HG03103 (cell line): ENCODE measurements around the gene DNAH11.
"Not testable (repeated sequence)": the region's sequence is repeated elsewhere in the genome, so short reads cannot be mapped to it uniquely, and the experiment has no call there.

Source experiments
- ATAC-seq: cut with Tn5 transposase; IDR thresholded peaks from one replicate; pipeline ENCODE4 v1.9.1; 2021; ENCODE audit warnings: low read depth; ENCODE audit not compliant: unreplicated experiment

The DNAH11 gene, protein sequence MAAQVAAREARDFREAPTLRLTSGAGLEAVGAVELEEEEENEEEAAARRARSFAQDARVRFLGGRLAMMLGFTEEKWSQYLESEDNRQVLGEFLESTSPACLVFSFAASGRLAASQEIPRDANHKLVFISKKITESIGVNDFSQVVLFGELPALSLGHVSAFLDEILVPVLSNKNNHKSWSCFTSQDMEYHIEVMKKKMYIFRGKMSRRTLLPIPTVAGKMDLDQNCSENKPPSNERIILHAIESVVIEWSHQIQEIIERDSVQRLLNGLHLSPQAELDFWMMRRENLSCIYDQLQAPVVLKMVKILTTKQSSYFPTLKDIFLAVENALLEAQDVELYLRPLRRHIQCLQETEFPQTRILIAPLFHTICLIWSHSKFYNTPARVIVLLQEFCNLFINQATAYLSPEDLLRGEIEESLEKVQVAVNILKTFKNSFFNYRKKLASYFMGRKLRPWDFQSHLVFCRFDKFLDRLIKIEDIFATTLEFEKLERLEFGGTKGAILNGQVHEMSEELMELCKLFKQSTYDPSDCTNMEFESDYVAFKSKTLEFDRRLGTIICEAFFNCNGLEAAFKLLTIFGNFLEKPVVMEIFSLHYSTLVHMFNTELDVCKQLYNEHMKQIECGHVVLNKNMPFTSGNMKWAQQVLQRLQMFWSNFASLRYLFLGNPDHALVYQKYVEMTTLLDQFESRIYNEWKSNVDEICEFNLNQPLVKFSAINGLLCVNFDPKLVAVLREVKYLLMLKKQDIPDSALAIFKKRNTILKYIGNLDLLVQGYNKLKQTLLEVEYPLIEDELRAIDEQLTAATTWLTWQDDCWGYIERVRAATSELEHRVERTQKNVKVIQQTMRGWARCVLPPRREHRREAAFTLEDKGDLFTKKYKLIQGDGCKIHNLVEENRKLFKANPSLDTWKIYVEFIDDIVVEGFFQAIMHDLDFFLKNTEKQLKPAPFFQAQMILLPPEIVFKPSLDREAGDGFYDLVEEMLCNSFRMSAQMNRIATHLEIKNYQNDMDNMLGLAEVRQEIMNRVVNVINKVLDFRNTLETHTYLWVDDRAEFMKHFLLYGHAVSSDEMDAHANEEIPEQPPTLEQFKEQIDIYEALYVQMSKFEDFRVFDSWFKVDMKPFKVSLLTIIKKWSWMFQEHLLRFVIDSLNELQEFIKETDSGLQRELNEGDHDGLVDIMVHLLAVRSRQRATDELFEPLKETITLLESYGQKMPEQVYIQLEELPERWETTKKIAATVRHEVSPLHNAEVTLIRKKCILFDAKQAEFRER (N-terminal part only)

DNA sequence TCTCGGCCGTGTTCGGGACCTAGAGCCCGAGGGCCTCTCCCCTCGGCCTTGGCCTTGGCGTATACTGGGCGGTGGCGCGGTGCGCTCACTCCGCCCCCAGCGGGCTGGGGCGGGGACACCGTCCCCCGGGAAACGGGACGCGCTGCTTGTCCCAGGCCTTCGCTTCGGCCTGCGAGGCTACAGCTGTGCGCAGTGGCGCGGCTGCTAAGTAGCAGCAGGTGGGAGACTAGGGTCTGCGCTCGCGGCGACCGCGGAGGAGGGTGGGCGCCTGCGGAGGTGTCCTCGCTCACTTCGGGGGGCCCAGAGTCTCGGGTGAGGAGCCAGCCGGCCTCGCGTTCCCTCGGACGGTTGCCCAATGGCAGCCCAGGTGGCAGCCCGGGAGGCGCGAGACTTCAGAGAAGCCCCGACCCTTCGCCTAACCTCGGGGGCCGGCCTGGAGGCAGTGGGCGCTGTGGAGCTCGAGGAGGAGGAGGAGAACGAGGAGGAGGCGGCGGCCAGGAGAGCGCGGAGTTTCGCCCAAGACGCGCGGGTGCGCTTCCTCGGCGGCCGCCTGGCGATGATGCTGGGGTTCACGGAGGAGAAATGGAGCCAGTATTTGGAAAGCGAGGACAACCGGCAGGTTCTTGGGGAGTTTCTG, at the start of gene DNAH11:
Gene DNAH11 (plus strand): TSS at position 149 of the 637 bp plus-strand sequence. CDS start 207 bp downstream, at position 356.
- ATAC-seq: peak; percentile 82

DNA sequence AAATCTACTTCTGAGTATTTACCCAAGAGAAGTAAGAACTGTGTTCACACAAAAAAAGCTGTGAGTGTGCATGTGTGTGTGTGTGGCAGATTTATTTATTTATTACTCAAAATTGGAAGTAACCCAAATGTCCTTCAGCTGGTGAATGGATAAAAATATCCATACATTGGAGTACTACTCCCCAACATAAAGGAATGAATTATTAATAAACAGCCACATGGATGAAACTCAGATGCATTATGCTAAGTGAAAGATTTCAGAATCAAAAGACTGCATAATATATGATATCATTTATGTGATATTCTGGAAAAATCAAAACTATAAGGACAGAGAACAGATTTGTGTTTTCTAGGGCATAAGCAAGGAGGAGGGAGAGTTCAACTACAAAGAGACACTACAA, 47.1 kb upstream of the DNAH11 start:
- ATAC-seq: no peak

DNA sequence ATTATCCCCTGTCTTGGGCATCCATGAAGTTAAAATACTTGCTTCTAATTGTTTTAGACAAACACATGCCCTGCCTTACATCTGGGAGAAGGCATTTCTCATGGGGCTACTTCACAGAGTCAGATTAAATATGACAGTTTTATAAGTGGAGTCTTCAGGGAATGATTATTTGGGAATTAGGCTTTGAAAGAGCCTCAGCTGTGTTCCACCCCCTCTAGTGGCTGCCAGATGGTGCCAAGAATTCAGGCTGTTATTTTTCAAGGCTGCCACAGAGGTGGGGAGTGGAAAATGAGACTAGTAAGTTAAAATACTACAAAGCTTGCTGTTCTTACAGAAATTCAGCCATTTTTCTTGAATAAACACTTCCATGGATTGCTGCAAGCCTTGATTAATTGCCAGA, 45.8 kb upstream of the DNAH11 start:
- no peak for ATAC-seq

DNA sequence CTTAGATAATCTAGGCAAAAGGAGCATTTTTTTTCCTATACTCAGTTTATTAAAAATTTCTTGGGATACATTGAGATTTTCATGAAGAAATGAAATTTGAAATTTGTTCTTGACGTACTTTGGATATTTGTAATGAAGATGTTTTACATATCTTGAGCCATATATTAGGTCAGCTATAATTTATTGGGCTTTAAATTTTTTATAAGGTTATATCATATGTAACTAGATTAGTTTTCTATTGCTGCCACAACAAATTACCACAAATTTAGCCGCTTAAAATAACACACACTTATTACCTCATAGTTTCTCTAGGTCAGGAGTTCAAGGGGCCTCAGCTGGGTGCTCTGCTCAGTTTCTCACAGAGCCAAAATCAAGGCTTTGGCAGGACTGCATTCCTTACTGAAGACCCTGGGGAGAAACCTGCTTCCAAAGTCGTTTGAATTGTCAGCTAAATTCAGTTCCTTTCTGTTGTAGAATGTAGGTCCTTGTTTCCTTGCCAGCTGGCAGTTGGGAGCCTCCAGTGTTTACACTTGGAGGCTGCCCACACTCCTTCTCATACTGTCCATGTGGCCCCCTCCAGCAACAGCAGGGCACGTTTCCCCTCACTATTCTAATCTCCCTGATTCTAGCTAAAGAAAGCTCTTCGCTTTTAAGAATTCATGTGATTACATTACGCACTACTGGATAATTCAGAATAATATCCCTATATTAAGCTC, 42.6 kb upstream of the DNAH11 start:
- ATAC-seq: no peak

DNA sequence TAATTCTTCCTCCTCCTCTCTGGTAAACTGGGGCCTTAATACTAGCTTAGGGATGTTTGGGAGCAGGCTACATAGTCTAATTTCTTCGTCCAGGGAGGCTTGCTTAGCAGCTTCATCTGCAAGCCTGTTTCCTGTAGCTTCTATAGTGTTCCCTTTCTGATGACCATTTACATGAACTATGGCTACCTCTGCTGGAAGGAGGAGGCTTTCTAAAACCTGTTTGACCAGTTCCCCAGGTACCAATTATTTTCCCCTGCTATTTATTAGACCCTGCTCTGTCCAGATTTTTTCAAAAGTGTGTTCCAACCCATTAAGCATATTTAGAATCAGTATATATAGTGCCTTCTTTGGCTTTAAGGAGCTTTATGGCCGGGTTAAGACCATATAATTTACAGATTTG, 38.8 kb upstream of the DNAH11 start:
- ATAC-seq: no peak

DNA sequence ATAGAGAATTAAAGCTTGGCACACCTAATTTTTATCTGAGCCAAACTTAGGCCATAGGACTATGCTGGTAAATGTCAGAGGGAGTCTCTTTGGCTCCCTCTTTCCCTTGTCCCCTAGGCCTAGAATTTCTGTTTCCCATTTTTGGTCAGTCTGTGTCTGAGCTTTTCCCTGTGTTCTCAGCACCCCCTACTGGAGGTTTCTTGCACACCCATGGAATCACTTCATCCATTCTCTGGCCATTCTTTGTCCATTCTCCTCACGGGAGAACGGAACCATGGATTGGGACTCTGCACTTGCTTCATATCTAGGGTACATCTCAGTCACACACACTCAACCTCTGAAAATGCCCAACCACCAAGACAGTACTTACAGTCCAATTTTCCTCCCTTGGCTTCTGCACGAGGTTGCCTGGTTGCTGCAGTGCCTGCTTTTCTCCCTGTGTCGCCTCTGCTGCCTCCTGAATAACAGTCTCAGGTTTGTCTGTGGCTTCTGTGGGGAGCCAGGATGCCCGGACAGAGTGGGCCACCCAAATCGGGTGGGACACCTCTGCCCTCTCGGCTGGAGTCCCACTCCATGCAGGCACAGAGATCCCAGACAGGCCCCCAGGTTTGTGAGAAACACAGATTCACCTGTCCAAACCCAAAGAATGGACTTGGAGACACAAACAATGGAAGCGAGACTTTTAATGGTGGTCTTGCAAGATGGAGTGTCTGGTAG, 35.1 kb upstream of the DNAH11 start:
- no peak for ATAC-seq

DNA sequence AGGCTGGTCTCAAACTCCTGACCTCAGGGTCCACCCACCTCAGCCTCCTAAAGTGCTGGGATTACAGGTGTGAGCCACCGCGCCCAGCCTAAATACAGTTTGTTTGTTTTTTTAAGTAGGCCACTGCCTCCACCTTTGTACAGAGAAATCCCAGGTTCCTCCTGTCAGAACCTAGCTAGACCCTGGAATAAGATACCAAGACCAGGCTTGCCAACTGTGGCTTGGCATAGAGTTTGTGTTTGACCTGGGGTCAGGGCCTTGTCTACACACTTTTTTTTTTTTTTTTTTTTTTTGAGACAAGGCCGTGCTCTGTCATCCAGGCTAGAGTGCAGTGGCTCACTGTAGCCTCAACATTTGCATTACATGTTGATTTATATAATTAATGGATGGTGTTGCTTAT, 34.3 kb upstream of the DNAH11 start:
- no peak for ATAC-seq

DNA sequence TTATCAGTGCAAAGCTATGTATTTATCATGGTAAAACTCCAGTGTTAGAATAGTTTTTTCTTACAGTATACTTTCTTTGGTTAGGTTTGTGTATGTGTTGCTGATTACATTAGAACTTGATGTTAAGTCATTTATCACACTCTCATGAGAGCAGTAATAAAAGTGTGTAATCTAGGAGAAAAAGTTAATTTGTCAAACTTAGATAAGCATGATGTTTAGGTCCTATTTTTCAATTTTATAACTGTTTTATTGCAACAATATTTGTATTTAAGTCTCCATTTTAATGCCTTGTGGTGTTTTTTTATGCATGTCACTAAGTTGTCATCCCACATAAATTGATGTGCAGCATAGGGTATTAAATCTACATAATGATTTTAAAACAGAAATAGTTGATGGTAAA, 28.8 kb upstream of the DNAH11 start:
- no peak for ATAC-seq

DNA sequence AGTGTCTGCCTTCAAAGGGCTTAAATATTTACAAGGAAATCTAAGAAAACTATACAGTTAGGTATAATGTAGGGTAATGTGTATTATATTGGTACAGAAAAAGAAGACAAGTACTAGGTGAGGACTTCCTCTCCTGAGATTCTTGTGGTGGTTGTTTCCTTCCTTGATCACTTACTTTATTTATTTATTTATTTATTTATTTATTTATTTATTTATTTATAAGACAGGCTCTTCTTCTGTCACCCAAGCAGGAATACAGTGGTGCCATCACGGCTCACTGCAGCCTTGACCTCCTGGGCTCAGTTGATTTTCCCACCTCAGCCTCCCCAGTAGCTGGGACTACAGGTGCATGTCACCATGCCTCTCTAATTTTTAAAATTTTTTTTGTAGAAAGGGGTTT, 18.2 kb upstream of the DNAH11 start:
- no peak for ATAC-seq

DNA sequence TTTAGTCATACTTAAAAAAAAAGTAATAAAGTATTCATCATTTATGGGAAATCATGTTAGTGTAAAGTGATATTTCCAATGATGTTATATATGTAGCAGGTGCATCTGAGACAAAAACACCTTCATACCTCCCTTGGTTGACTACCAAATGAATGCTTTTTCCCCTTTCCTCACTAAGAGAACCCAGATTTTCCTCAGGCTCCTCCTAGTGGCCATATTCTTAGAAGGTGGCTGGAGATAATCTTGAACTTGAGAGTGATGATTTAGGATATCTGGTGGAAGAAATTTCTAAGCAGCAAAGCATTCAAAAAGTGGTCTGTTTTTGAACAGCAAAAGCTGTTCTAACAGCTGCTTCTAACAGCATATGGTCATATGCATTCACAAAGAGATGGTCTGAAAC, 16.8 kb upstream of the DNAH11 start:
- ATAC-seq: no peak

DNA sequence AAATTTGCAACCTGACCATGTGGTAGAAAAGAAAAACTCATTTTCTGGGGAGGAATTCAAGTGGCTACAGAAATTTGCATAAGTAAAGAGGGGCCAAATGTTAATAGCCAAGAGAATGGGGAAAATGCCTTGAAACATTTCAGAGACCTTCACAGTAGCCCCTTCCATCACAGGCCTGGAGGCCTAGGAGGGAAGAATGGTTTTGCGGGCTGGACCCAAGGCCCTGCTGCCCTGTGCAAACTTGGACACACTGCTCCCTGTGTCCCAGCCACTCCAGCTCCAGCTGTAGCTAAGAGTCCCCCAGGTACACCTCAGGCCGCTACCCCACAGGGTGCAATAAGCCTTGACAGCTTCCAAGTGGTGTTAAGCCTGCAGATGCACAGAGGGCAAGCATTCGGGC, 16.4 kb upstream of the DNAH11 start:
- no peak for ATAC-seq

DNA sequence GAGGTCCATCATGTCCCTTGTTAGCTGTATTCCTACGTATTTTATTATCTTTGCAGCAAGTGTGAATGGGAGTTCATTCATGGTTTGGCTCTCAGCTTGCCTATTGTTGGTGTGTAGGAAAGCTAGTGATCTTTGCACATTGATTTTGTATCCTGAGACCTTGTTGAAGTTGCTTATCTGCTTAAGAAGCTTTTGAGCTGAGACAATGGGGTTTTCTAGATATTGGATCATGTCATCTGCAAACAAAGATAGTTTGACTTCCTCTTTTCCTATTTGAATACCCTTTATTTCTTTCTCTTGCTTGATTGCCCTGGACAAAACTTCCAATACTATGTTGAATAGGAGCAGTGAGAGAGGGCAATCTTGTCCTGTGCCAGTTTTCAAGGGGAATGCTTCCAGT, 10.4 kb upstream of the DNAH11 start:
- ATAC-seq: not testable (repeated sequence)

DNA sequence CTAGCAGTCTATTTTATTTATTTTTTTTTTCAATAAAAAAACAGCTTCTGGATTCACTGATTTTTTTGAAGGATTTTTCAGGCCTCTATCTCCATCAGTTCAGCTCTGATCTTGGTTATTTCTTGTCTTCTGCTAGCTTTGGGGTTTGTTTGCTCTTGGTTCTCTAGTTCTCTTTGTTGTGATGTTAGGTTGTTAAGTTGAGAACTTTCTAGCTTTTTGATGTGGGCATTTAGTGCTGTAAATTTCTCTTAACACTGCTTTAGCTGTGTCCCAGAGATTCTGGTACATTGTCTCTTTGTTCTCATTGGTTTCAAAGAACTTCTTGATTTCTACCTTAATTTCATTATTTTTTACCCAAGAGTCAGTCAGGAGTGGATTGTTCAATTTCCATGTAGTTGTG, 9.2 kb upstream of the DNAH11 start:
- not testable (repeated sequence) for ATAC-seq

DNA sequence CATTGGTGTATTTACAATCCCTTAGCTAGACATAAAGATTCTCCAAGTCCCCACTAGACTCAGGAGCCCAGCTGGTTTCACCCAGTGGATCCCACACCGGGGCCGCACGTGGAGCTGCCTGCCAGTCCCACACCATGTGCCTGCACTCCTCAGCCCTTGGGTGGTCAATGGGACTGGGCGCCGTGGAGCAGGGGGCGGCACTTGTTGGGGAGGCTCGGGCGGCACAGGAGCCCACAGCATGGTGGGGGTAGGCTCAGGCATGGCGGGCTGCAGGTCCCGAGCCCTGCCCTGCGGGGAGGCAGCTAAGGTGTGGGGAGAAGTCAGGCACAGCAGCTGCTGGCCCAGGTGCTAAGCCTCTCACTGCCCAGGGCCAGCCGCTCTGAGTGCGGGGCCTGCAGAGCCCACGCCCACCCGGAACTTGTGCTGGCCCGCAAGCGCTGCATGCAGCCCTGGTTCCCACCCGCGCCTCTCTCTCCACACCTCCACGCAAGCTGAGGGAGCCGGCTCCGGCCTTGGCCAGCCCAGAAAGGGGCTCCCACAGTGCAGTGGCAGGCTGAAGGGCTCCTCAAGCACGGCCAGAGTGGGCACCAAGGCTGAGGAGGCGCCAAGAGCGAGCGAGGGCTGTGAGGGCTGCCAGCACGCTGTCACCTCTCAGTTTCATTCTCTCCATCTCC, 6.3 kb upstream of the DNAH11 start:
- not testable (repeated sequence) for ATAC-seq

DNA sequence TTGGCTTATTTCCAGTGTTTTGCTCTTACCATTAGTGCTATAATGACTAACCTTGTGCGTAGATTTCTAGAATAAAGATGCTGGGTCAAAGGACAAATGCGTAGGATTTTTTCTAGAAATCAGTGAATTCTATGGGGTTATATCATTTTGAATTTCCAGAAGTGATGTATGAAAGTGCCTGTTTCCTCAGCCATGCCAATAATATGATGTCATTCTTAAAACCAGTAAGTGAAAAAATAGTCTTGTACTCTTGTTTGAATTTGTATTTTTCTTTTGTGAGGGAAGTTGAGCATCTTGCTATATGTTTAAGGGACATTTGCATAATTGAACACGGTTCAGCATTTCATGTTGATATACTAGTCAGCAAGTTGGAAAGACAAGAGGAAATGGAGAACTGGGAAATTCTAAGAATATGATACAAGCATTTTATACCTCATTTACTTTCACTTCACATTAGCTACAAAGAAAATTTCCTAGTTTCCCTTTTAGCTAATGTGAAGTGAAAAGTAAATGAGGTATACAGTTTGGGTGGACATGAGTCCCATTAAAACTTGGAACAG, 3.8 kb upstream of the DNAH11 start:
- no peak for ATAC-seq

DNA sequence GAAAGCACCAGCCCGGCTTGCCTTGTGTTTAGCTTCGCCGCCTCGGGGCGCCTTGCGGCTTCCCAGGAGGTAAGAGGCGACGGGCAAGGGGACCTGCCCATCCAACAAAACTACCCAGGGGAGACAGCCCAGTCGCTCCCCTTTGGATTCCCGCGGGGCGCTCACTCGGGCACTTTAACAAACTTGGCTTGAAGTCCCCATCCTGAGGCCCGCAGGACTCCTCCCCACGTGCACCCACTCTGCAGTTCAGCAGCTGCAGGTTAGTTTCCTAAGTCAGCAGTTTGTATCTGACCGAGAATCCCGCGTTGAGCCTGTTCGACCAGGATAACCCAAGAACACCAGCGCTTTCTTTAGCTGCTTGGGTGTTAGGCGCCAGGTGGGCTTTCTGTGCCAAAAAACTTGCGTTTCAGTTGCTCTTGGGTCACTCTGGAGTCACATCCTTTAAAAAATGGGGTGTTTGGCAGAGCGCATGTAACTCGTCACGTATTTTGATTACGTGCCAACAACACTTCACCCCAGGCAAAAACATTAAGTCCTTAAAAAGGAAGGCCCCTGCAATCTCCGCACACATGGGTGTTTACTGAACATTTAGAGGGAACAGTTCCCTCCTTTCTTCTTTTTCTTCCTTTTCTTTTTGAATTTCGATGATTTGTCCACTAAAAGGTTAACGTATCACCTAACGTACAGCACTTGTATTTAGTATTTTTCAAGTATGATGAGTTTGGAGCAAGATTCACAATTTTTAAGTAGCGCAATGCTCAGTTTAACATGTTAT, 876 bp downstream of the DNAH11 start:
- ATAC-seq: peak; percentile 12

DNA sequence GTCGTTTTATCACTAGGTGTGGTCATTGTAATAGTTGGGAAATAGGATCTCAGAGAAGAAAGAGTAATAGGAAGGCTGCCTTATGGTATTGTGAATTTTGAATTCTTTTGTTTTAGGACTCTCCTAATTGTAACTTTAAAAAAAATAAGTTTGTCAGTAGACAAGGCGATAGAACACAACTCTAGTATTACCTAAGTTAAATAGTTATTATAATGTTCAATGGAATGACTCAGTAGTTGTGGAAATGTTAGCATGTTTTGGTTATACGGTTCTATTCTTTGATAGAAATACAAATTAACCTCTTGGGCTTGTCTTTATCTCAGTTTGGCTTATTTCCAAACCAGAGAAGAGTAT, 1.4 kb downstream of the DNAH11 start:
- ATAC-seq: no peak

DNA sequence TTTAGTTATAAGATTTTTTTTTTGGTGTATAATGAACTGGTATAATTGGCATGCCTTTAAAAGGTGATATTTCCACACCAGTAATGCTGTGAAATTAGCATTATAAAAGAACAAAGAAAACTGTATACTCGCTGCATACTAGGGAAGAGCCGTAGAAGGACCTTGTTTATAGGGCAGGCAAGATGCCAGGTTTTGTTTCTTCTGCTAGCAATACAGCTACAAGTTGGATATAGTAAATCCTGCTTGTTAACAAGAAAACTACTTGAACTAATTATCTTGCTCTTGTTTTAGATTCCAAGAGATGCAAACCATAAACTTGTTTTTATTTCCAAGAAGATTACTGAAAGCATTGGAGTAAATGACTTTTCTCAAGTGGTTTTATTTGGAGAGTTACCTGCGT, 1.9 kb downstream of the DNAH11 start:
- ATAC-seq: no peak
